CD4-positive, alpha-beta memory T cell (primary cell): ENCODE data around the gene SPSB1. TPM values are rescaled to one million over a fixed set of nuclear protein-coding genes. Genes with fewer than 3 reads are reported as not detected.

Source experiments
- CTCF ChIA-PET: fragments of 350-600 bp; sonication (Branson Sonifier 250); formaldehyde crosslinking; loops from one replicate; lab custom pipeline; 2021; ENCODE audit warnings: inconsistent platforms; ENCODE audit not compliant: partially characterized antibody; lab: Charles Lee
- POLR2A ChIA-PET: fragments of 350-600 bp; sonication (Branson Sonifier 250); formaldehyde crosslinking; loops from one replicate; lab custom pipeline; 2021; ENCODE audit not compliant: partially characterized antibody; lab: Charles Lee
- DNase-seq, 5 donors: peaks; one replicate each; pipeline versions ENCODE4 v3.0.0 to v3.0.0-alpha.2; 2020 to 2022; ENCODE audit warnings: mixed read lengths in 1 of 5
- H3K27ac ChIP-seq: one replicate; pipeline ENCODE4 v1.7.0; 2013; ENCODE audit warnings: low read depth, low read length
- H3K27me3 ChIP-seq: 2 replicates; pipeline ENCODE4 v1.7.0; 2013; ENCODE audit warnings: mild to moderate bottlenecking, low read length, moderate library complexity; ENCODE audit not compliant: insufficient read depth
- H3K36me3 ChIP-seq: 2 replicates; pipeline ENCODE4 v1.7.0; 2013; ENCODE audit warnings: mild to moderate bottlenecking, low read length, moderate library complexity; ENCODE audit not compliant: insufficient read depth
- H3K4me1 ChIP-seq: 2 replicates; pipeline ENCODE4 v1.7.0; 2013; ENCODE audit warnings: mild to moderate bottlenecking, low read length, moderate library complexity; ENCODE audit not compliant: insufficient read depth
- H3K4me3 ChIP-seq, 2 donors: one replicate each; pipeline ENCODE4 v1.7.0; 2013; ENCODE audit warnings: low read length in 2 of 2, mild to moderate bottlenecking in 1 of 2
- H3K9me3 ChIP-seq, 2 donors: one replicate each; pipeline ENCODE4 v1.7.0; 2013; ENCODE audit warnings: low read length in 2 of 2, control low read depth in 1 of 2; ENCODE audit not compliant: control insufficient read depth in 1 of 2
- H3K27ac Mint-ChIP-seq, 7 donors: one replicate each; pipeline ENCODE4 v1.8.0; 2020 to 2021; ENCODE audit warnings: mixed read lengths in 7 of 7, mild to moderate bottlenecking in 6 of 7, inconsistent platforms in 3 of 7, moderate library complexity in 3 of 7
- H3K27me3 Mint-ChIP-seq, 2 donors: one replicate each; pipeline ENCODE4 v1.8.0; 2020 to 2021; ENCODE audit warnings: mixed read lengths in 2 of 2
- H3K36me3 Mint-ChIP-seq, 2 donors: one replicate each; pipeline ENCODE4 v1.8.0; 2020 to 2021; ENCODE audit warnings: mixed read lengths in 2 of 2, inconsistent platforms in 1 of 2, mild to moderate bottlenecking in 1 of 2
- H3K4me1 Mint-ChIP-seq, 4 donors: one replicate each; pipeline ENCODE4 v1.8.0; 2020 to 2021; ENCODE audit warnings: mixed read lengths in 4 of 4, mild to moderate bottlenecking in 1 of 4
- H3K4me3 Mint-ChIP-seq, 8 donors: one replicate each; pipeline ENCODE4 v1.8.0; 2020 to 2021; ENCODE audit warnings: mixed read lengths in 8 of 8, mild to moderate bottlenecking in 7 of 8, moderate library complexity in 6 of 8, inconsistent platforms in 3 of 8
- H3K9me3 Mint-ChIP-seq, 8 donors: one replicate each; pipeline ENCODE4 v1.8.0; 2020 to 2021; ENCODE audit warnings: mixed read lengths in 8 of 8, mild to moderate bottlenecking in 5 of 8, inconsistent platforms in 3 of 8, moderate library complexity in 1 of 8
- intact Hi-C: fragments of 100-400 bp; cut with micrococcal nuclease; formaldehyde crosslinking; loops from one replicate; pipeline ENCODE4 v1.15.1; 2023
- polyA plus RNA-seq, 2 donors: library from polyadenylated mRNA; unstranded; fragments of 300-500 nt; fragmentation: Illumina TruSeq; gene quantifications; one replicate each; pipeline ENCODE4 v1.2.3, GENCODE V29; 2021
- total RNA-seq, 2 experiments: library from RNA; stranded (reverse); gene quantifications; one replicate each; pipeline ENCODE4 v1.2.3, GENCODE V29; 2021

The SPSB1 gene
- total and polyA plus RNA-seq, 4 experiments from 2014 or later = 2.8 to 4.5 (median 3.7) TPM

DNA sequence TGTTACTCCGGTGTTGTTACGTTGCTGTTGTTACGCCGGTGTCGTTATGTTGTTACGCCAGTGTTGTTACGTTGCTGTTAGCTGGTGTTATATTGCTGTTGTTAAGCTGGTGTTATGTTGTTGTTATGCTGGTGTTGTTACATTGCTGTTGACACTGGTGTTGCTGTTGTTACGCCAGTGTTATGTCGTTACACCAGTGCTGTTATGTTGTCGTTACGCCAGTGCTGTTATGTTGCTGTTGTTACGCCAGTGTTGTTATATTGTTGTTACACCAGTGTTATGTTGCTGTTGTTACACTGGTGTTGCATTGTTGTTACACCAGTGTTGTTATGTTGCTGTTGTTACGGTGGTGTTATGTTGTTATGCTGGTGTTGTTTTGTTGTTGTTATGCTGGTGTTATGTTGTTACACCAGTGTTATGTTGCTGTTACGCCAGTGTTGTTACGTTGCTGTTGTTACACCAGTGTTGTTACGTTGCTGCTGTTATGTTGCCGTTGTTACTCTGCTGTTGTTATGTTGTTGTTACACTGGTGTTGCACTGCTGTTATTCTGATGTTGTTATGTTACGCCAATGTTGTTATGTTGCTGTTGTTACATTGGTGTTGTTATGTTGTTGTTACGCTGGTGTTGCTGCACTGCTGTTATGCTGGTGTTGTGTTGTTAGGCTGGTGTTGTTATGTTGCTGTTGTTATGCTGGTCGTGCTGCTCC is 32.5 kb upstream of the SPSB1 start:
- H3K36me3 Mint-ChIP-seq = peaks cover 28% of the 10 kb centered on the region in 2 donors
- H3K27me3 Mint-ChIP-seq = no peaks in the 10 kb centered on the region
- intact Hi-C loops = no loop called here
- POLR2A ChIA-PET = no interaction called here
- no peaks in the 10 kb centered on the region for H3K36me3 ChIP-seq
- peaks cover 18 to 34% (median 27%) of the 10 kb centered on the region in 4 donors for H3K4me1 Mint-ChIP-seq
- H3K4me1 ChIP-seq = no peaks in the 10 kb centered on the region
- DNase-seq = no peak
- CTCF ChIA-PET = no interaction called here
- no peaks in the 10 kb centered on the region for H3K9me3 ChIP-seq
- H3K9me3 Mint-ChIP-seq = peaks cover 0 to 3% (median 0%) of the 10 kb centered on the region in 8 donors
- H3K4me3 ChIP-seq = no peak overlapping the region
- H3K27ac Mint-ChIP-seq = peak overlapping the region in 3 of 7 donors; percentile 9 to 77 (median 38)
- H3K27ac ChIP-seq = no peak overlapping the region
- no peak overlapping the region for H3K4me3 Mint-ChIP-seq
- H3K27me3 ChIP-seq = no peaks in the 10 kb centered on the region

DNA sequence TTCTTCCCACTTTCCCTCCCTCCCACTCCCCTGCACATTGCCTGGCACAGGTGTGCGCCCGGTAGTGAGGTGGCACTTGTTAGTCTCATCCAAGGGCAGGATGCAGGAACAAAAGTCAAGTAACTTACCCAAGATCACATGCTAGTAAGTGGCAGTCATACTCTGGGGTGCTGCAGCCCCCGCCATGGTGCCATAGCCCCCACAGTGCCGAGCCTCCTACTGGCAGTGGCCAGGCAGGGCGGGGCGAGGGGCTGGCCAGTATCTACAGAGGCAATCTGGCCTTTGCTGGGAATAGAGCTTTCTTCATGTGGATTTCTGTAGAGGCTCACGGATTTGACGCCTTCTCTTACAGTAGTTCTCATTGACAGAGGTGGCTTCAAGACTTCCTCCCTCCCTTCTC is 31.2 kb upstream of the SPSB1 start:
- H3K27ac ChIP-seq = no peak overlapping the region

DNA sequence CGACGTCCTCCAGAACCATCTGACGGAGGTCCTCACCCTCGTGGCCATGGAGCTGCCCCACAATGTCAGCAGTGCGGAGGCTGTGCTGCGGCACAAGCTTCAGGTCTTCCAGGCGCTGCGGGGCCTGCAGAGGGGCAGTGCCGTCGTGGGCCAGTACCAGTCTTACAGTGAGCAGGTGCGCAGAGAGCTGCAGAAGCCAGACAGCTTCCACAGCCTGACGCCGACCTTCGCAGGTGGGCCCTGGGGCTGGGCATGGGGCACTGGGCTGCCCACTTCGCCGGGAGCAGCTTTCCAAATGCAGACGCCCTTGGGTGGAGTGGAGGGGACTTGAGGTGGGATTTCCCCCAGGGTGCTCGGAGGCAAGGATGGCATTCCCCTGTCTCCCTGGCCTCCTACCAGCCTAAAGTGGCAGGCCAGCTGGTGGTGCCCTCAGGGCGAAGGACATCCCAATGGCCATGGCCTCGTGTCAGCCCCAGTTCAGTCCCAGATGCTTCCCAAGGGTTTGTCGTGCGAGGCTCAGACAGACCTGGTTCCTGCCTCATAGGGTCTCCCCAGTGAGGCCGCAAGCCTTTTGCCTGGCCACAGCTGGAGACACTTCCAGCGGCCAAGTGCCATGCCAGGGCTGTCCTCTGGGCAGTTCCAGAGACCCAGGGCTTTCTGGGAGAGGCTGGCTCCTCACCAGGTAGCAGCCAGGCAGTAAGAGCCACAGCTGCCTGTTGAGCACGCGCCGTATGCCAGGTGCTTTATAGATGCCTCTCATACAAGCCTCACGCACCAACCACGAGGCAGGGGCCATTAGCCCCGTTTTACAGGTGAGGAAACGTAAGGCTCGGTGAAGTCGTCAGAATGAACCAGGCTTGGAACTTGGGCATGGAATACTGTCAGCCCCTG is 30.4 kb upstream of the SPSB1 start:
- peaks cover 2% of the 10 kb centered on the region for H3K4me1 ChIP-seq
- H3K36me3 Mint-ChIP-seq = peaks cover 32 to 36% of the 10 kb centered on the region in 2 donors
- no peaks in the 10 kb centered on the region for H3K9me3 ChIP-seq
- H3K9me3 Mint-ChIP-seq = peaks cover 0 to 3% (median 0%) of the 10 kb centered on the region in 8 donors
- H3K4me3 ChIP-seq = no peak overlapping the region
- no peaks in the 10 kb centered on the region for H3K27me3 Mint-ChIP-seq
- DNase-seq = no peak
- H3K4me1 Mint-ChIP-seq = peaks cover 18 to 40% (median 25%) of the 10 kb centered on the region in 4 donors
- CTCF ChIA-PET = interaction anchor here (0.7 kb wide), 1 partner anchor 226 kb away, joined by 3 read pairs; no protein-coding TSS in a partner anchor
- no peaks in the 10 kb centered on the region for H3K27me3 ChIP-seq
- H3K27ac Mint-ChIP-seq = peak overlapping the region in 1 of 7 donors; percentile 20
- no peaks in the 10 kb centered on the region for H3K36me3 ChIP-seq
- H3K27ac ChIP-seq = no peak overlapping the region
- intact Hi-C loops = no loop called here
- POLR2A ChIA-PET = no interaction called here
- H3K4me3 Mint-ChIP-seq = no peak overlapping the region

More for the DNA sequence above, 31.2 kb upstream of the SPSB1 start:
- H3K4me3 Mint-ChIP-seq = no peak overlapping the region
- H3K4me3 ChIP-seq = no peak overlapping the region
- no peak for DNase-seq
- POLR2A ChIA-PET = no interaction called here
- H3K4me1 ChIP-seq = no peaks in the 10 kb centered on the region
- peaks cover 0 to 3% (median 0%) of the 10 kb centered on the region in 8 donors for H3K9me3 Mint-ChIP-seq
- peak overlapping the region in 1 of 7 donors; percentile 20 for H3K27ac Mint-ChIP-seq
- CTCF ChIA-PET = interaction anchor here (0.7 kb wide), 1 partner anchor 227 kb away, joined by 3 read pairs; no protein-coding TSS in a partner anchor
- H3K4me1 Mint-ChIP-seq = peaks cover 18 to 34% (median 28%) of the 10 kb centered on the region in 4 donors
- H3K27me3 ChIP-seq = no peaks in the 10 kb centered on the region
- no peaks in the 10 kb centered on the region for H3K9me3 ChIP-seq
- intact Hi-C loops = no loop called here
- H3K36me3 ChIP-seq = no peaks in the 10 kb centered on the region
- H3K27me3 Mint-ChIP-seq = no peaks in the 10 kb centered on the region
- peaks cover 32 to 35% of the 10 kb centered on the region in 2 donors for H3K36me3 Mint-ChIP-seq

DNA sequence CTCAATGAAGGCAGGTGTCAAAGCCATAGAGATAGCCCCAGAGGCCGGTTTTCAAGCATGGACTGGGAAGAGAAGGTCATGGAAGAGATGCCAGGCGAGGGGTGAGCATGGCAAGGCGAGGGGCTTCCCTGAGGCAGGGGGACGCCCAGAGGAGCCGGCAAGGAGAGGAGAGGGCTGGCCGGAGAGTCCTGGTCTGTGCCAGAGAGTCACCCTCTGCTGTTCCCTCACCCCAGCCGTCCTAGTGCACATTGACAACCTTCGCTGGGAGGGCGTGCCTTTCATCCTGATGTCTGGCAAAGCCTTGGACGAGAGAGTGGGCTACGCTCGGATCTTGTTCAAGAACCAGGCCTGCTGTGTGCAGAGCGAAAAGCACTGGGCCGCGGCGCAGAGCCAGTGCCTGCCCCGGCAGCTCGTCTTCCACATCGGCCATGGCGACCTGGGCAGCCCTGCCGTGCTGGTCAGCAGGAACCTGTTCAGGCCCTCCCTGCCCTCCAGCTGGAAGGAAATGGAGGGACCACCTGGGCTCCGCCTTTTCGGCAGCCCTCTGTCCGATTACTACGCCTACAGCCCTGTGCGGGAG is 29.3 kb upstream of the SPSB1 start:
- CTCF ChIA-PET = no interaction called here
- H3K36me3 ChIP-seq = no peaks in the 10 kb centered on the region
- peaks cover 27 to 36% of the 10 kb centered on the region in 2 donors for H3K36me3 Mint-ChIP-seq

DNA sequence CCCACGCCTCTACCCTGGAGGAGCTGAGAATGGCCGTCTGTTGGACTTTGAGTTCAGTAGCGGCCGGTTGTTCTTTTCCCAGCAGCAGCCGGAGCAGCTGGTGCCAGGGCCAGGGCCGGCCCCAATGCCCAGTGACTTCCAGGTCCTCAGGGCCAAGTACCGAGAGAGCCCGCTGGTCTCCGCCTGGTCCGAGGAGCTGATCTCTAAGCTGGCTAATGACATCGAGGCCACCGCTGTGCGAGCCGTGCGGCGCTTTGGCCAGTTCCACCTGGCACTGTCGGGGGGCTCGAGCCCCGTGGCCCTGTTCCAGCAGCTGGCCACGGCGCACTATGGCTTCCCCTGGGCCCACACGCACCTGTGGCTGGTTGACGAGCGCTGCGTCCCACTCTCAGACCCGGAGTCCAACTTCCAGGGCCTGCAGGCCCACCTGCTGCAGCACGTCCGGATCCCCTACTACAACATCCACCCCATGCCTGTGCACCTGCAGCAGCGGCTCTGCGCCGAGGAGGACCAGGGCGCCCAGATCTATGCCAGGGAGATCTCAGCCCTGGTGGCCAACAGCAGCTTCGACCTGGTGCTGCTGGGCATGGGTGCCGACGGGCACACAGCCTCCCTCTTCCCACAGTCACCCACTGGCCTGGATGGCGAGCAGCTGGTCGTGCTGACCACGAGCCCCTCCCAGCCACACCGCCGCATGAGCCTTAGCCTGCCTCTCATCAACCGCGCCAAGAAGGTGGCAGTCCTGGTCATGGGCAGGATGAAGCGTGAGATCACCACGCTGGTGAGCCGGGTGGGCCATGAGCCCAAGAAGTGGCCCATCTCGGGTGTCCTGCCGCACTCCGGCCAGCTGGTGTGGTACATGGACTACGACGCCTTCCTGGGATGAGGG is 28.5 kb upstream of the SPSB1 start:
- H3K27me3 ChIP-seq = no peaks in the 10 kb centered on the region
- no peak overlapping the region for H3K27ac ChIP-seq
- Mint-ChIP-seq H3K4me3 (no peak overlapping the region), H3K27ac (no peak overlapping the region), H3K27me3 (no peaks in the 10 kb centered on the region), H3K9me3 (peaks cover 0 to 3% (median 0%) of the 10 kb centered on the region in 8 donors), H3K4me1 (peaks cover 10 to 29% (median 15%) of the 10 kb centered on the region in 4 donors), H3K36me3 (peaks cover 27 to 32% of the 10 kb centered on the region in 2 donors)
- H3K36me3 ChIP-seq = no peaks in the 10 kb centered on the region
- POLR2A ChIA-PET = no interaction called here
- DNase-seq = no peak
- intact Hi-C loops = no loop called here
- CTCF ChIA-PET = interaction anchor here (0.6 to 1.2 kb wide), 3 partner anchors 192 to 436 kb away, joined by 3 to 4 read pairs (median 3); no protein-coding TSS in a partner anchor
- H3K9me3 ChIP-seq = no peaks in the 10 kb centered on the region
- peaks cover 5% of the 10 kb centered on the region for H3K4me1 ChIP-seq
- H3K4me3 ChIP-seq = no peak overlapping the region

More for the DNA sequence above, 29.3 kb upstream of the SPSB1 start:
- H3K9me3 Mint-ChIP-seq = peaks cover 0 to 3% (median 0%) of the 10 kb centered on the region in 8 donors
- H3K4me3 Mint-ChIP-seq = no peak overlapping the region
- intact Hi-C loops = no loop called here
- H3K27ac Mint-ChIP-seq = no peak overlapping the region
- no peak overlapping the region for H3K27ac ChIP-seq
- H3K27me3 ChIP-seq = no peaks in the 10 kb centered on the region
- peaks cover 5% of the 10 kb centered on the region for H3K4me1 ChIP-seq
- POLR2A ChIA-PET = no interaction called here
- no peak for DNase-seq
- no peaks in the 10 kb centered on the region for H3K9me3 ChIP-seq
- no peaks in the 10 kb centered on the region for H3K27me3 Mint-ChIP-seq
- no peak overlapping the region for H3K4me3 ChIP-seq
- peaks cover 14 to 35% (median 20%) of the 10 kb centered on the region in 4 donors for H3K4me1 Mint-ChIP-seq

DNA sequence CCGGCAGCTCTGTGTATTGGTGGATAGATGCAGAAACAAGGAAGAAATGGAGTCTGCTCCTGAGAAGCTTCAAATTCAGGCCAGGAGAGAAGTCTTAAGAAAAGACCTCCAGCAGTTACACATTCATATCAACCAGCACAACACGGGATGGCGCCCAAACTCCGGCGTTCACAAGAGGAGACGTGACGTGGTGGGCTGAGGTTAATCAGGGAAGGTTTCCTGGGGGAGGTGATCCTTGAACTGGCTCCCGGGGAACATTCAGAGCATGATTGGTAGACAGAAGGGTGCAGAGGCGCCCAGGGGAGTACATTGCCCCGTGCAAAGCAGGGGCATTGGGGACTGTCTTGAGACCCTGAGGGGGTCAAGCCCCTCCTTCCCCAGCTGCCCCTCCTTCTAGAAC is 27.7 kb upstream of the SPSB1 start:
- no peaks in the 10 kb centered on the region for H3K36me3 ChIP-seq
- CTCF ChIA-PET = interaction anchor here (0.6 to 4.9 kb wide), 6 partner anchors 11 to 437 kb away, joined by 3 to 37 read pairs (median 4); no protein-coding TSS in a partner anchor

More for the DNA sequence above, 27.7 kb upstream of the SPSB1 start:
- H3K9me3 Mint-ChIP-seq = peaks cover 0 to 3% (median 0%) of the 10 kb centered on the region in 8 donors
- H3K4me3 Mint-ChIP-seq = no peak overlapping the region
- Histone ChIP-seq H3K4me3 (no peak overlapping the region), H3K27me3 (no peaks in the 10 kb centered on the region), H3K4me1 (peaks cover 5% of the 10 kb centered on the region), H3K27ac (no peak overlapping the region), H3K9me3 (no peaks in the 10 kb centered on the region)
- peaks cover 27 to 32% of the 10 kb centered on the region in 2 donors for H3K36me3 Mint-ChIP-seq
- POLR2A ChIA-PET = no interaction called here
- H3K4me1 Mint-ChIP-seq = peaks cover 2 to 22% (median 7%) of the 10 kb centered on the region in 4 donors
- intact Hi-C loops = no loop called here
- DNase-seq = no peak
- H3K27ac Mint-ChIP-seq = peak overlapping the region in 1 of 7 donors; percentile 78
- H3K27me3 Mint-ChIP-seq = no peaks in the 10 kb centered on the region
